Loucy (cell line): ENCODE results near the gene ZNF768.

Source experiments
- H2AFZ ChIP-seq: fragments of 200-600 bp; sonication (generic); 2 replicates; pipeline ENCODE4 v1.6.0; 2016; ENCODE audit warnings: antibody characterized with exemption, mild to moderate bottlenecking, low read length, moderate library complexity
- H3F3A ChIP-seq: fragments of 200-600 bp; 2 replicates; pipeline ENCODE4 v1.6.0; 2016; ENCODE audit warnings: antibody characterized with exemption, low read depth, mild to moderate bottlenecking
- H3K27me3 ChIP-seq: fragments of 200-600 bp; sonication (generic); 2 replicates; pipeline ENCODE4 v1.6.1; 2014; ENCODE audit warnings: low read length, mild to moderate bottlenecking; ENCODE audit not compliant: insufficient read depth, poor library complexity, severe bottlenecking
- H3K36me3 ChIP-seq: fragments of 200-600 bp; sonication (generic); 2 replicates; pipeline ENCODE4 v1.6.1; 2016; ENCODE audit warnings: low read length; ENCODE audit not compliant: insufficient read depth
- H3K4me1 ChIP-seq: fragments of 200-600 bp; sonication (generic); 2 replicates; pipeline ENCODE4 v1.5.1; 2014; ENCODE audit warnings: low read length, mild to moderate bottlenecking; ENCODE audit not compliant: insufficient read depth, poor library complexity, severe bottlenecking
- H3K4me2 ChIP-seq: fragments of 200-600 bp; sonication (generic); 2 replicates; pipeline ENCODE4 v1.6.0; 2014; ENCODE audit warnings: antibody characterized with exemption, low read length, low read depth, mild to moderate bottlenecking; ENCODE audit not compliant: poor library complexity, severe bottlenecking
- H3K4me3 ChIP-seq: fragments of 200-600 bp; sonication (generic); 2 replicates; pipeline ENCODE4 v1.5.1; 2014; ENCODE audit warnings: low read length, mild to moderate bottlenecking, mixed read lengths; ENCODE audit not compliant: poor library complexity, severe bottlenecking
- H3K79me2 ChIP-seq: fragments of 200-600 bp; sonication (generic); 2 replicates; pipeline ENCODE4 v1.6.1; 2014; ENCODE audit warnings: low read length; ENCODE audit not compliant: insufficient read depth
- H3K9ac ChIP-seq: fragments of 200-600 bp; sonication (generic); 2 replicates; pipeline ENCODE4 v1.6.0; 2014; ENCODE audit warnings: mild to moderate bottlenecking, low read depth, low read length, moderate library complexity; ENCODE audit not compliant: poor library complexity, severe bottlenecking
- H3K9me2 ChIP-seq: fragments of 200-600 bp; sonication (generic); replicated peaks from 2 replicates; pipeline ENCODE4 v1.6.1; 2016; ENCODE audit warnings: low read depth, low read length, mixed read lengths
- H3K9me3 ChIP-seq: fragments of 200-600 bp; sonication (generic); 2 replicates; pipeline ENCODE4 v1.6.1; 2014; ENCODE audit warnings: mild to moderate bottlenecking, antibody characterized with exemption, low read length, low read depth; ENCODE audit not compliant: insufficient read depth
- H4K20me1 ChIP-seq: fragments of 200-600 bp; sonication (generic); 2 replicates; pipeline ENCODE4 v1.6.0; 2014; ENCODE audit warnings: antibody characterized with exemption, low read length, mild to moderate bottlenecking; ENCODE audit not compliant: insufficient read depth, poor library complexity, severe bottlenecking
- EZH2phosphoT487 ChIP-seq: fragments of 200-600 bp; IDR thresholded peaks from 2 replicates; pipeline ENCODE4 v1.6.1; 2018; ENCODE audit warnings: antibody characterized with exemption, mild to moderate bottlenecking, moderate library complexity, borderline replicate concordance
- TF ChIP-seq, protein P1 (sequence below): fragments of 200-600 bp; sonication (generic); conservative IDR thresholded peaks from 2 replicates; pipeline ENCODE4 v1.5.1; 2014; ENCODE audit warnings: mild to moderate bottlenecking, antibody characterized with exemption, low read length

The ZNF768 gene

DNA sequence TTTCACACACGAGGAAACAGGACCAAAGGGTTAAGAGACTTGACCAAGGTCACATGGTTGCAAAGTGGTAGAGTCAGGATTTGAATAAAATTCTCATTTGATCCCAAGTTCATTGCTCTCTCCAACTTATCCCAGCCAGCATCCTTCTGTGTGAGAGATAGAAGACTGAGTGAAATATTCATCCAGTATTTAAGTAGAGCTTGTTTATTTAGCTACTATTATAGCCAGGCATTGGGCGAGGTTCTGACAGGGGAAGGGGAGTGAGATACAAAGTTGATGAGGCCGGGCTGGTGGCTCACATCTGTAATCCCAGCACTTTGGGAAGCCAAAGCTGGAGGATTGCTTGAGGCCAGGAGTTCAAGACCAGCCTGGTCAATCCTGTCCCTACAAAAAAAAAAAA lies 49.4 kb downstream of the ZNF768 start:
- no peak overlapping the region for H3K4me2 ChIP-seq
- no peak overlapping the region for H3K9ac ChIP-seq
- H3F3A ChIP-seq, result no peaks in the 10 kb centered on the region
- no peak overlapping the region for H3K4me3 ChIP-seq
- H3K4me1 ChIP-seq, result peaks cover 26% of the 10 kb centered on the region
- H4K20me1 ChIP-seq, result no peaks in the 10 kb centered on the region
- TF ChIP-seq EZH2phosphoT487, result no peak
- TF ChIP-seq, protein P1, sequence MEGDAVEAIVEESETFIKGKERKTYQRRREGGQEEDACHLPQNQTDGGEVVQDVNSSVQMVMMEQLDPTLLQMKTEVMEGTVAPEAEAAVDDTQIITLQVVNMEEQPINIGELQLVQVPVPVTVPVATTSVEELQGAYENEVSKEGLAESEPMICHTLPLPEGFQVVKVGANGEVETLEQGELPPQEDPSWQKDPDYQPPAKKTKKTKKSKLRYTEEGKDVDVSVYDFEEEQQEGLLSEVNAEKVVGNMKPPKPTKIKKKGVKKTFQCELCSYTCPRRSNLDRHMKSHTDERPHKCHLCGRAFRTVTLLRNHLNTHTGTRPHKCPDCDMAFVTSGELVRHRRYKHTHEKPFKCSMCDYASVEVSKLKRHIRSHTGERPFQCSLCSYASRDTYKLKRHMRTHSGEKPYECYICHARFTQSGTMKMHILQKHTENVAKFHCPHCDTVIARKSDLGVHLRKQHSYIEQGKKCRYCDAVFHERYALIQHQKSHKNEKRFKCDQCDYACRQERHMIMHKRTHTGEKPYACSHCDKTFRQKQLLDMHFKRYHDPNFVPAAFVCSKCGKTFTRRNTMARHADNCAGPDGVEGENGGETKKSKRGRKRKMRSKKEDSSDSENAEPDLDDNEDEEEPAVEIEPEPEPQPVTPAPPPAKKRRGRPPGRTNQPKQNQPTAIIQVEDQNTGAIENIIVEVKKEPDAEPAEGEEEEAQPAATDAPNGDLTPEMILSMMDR, result no peak
- H2AFZ ChIP-seq, result no peak overlapping the region
- H3K36me3 ChIP-seq, result no peaks in the 10 kb centered on the region
- no peaks in the 10 kb centered on the region for H3K9me3 ChIP-seq
- no peaks in the 10 kb centered on the region for H3K9me2 ChIP-seq
- peaks cover 30% of the 10 kb centered on the region for H3K79me2 ChIP-seq
- no peaks in the 10 kb centered on the region for H3K27me3 ChIP-seq

DNA sequence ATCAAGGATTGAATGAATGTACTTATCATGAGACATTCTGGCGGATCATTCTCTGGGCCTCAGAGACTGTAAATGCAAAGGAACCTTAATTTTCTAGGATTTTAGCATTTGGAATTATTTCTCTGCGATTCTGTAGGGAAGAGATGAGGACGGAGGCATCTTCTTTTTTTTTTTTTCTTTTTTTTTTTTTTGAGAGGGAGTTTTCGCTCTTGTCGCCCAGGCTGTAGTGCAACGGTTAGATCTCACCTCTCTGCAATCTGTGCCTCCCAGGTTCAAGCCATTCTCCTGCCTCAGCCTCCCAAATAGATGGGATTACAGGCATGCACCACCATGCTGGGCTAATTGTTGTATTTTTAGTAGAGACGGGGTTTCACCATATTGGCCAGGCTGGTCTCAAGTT lies 51.7 kb downstream of the ZNF768 start:
- no peaks in the 10 kb centered on the region for H3K27me3 ChIP-seq
- H3F3A ChIP-seq, result no peaks in the 10 kb centered on the region
- TF ChIP-seq, protein P1, result no peak
- no peak for TF ChIP-seq EZH2phosphoT487
- no peak overlapping the region for H2AFZ ChIP-seq
- no peaks in the 10 kb centered on the region for H4K20me1 ChIP-seq
- H3K9me2 ChIP-seq, result no peaks in the 10 kb centered on the region
- no peaks in the 10 kb centered on the region for H3K9me3 ChIP-seq
- H3K9ac ChIP-seq, result peak overlapping the region; percentile 82
- peak overlapping the region; percentile 74 for H3K4me3 ChIP-seq
- H3K79me2 ChIP-seq, result peaks cover 30% of the 10 kb centered on the region
- peak overlapping the region; percentile 88 for H3K4me2 ChIP-seq
- H3K4me1 ChIP-seq, result peaks cover 41% of the 10 kb centered on the region
- no peaks in the 10 kb centered on the region for H3K36me3 ChIP-seq

DNA sequence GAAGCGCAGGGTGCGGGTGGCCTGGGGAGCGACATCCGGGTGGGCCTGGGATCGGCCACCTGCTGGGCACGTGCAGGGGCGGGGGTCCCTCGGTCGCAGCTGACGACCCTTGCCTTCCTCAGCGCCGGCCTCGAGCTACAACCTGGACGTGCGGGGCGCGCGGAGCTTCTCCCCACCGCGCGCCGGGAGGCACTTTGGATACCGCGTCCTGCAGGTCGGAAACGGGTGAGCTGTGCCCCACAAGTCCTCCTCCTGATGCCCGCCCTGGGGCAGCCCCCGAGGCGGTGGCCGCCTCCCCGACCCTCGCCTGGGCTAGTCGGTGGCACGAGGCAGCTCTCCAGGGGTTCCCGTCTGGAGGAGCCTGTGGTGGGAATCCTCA lies 52.3 kb downstream of the ZNF768 start:
- H2AFZ ChIP-seq, result no peak overlapping the region
- H3K9me2 ChIP-seq, result no peaks in the 10 kb centered on the region
- H3K36me3 ChIP-seq, result no peaks in the 10 kb centered on the region
- H3K9ac ChIP-seq, result peak overlapping the region; percentile 82
- H3K27me3 ChIP-seq, result no peaks in the 10 kb centered on the region
- H3K9me3 ChIP-seq, result no peaks in the 10 kb centered on the region
- H3K4me1 ChIP-seq, result peaks cover 41% of the 10 kb centered on the region
- peak overlapping the region; percentile 74 for H3K4me3 ChIP-seq
- peaks cover 30% of the 10 kb centered on the region for H3K79me2 ChIP-seq
- no peak for TF ChIP-seq EZH2phosphoT487
- TF ChIP-seq, protein P1, result no peak
- H3F3A ChIP-seq, result no peaks in the 10 kb centered on the region
- H4K20me1 ChIP-seq, result no peaks in the 10 kb centered on the region
- peak overlapping the region; percentile 88 for H3K4me2 ChIP-seq
